GM12878 (cell line): ENCODE measurements around the gene TMEM91. TPM values are rescaled to one million over a fixed set of nuclear protein-coding genes. Genes with fewer than 3 reads are reported as not detected.

ENCODE experiments used
- ATAC-seq: fragments of 200-7000 bp; cut with Tn5 transposase; 3 replicates; pipeline ENCODE4 v1.9.1; 2020; ENCODE audit warnings: mild to moderate bottlenecking, moderate library complexity
- BruUV-seq: library from RNA; stranded (reverse); fragments of 400-500 nt; replicated peaks from 2 replicates; lab custom pipeline; 2021; lab: Mats Ljungman, UMichigan
- CTCF ChIA-PET: fragments of 300-600 bp; sonication (Branson Sonifier 250); formaldehyde crosslinking; extraction: SDS; loops from one replicate; lab custom pipeline; 2021; ENCODE audit warnings: inconsistent platforms; lab: Yijun Ruan, JAX
- POLR2A ChIA-PET: fragments of 350-600 bp; formaldehyde crosslinking; extraction: SDS; loops from one replicate; lab custom pipeline; 2021; ENCODE audit warnings: inconsistent platforms; lab: Charles Lee
- RAD21 ChIA-PET: fragments of 300-600 bp; sonication (Branson Sonifier 250); formaldehyde crosslinking; loops from one replicate; lab custom pipeline; 2023; ENCODE audit warnings: antibody characterized with exemption; ENCODE audit not compliant: unreplicated experiment; lab: Charles Lee
- SMC1A ChIA-PET: fragments of 300-600 bp; sonication (Branson Sonifier 250); formaldehyde crosslinking; loops from one replicate; lab custom pipeline; 2023; ENCODE audit not compliant: unreplicated experiment, uncharacterized antibody; lab: Charles Lee
- DNase-seq: peaks from one replicate; pipeline ENCODE4 v3.0.0-alpha.2; 2011; ENCODE audit warnings: low read depth, low spot score
- FAIRE-seq: peaks from 3 replicates; lab custom pipeline; 2011; peaks lifted over from hg19 to GRCh38; lab: Jason Lieb, UNC
- H2AFZ ChIP-seq: 2 replicates; pipeline ENCODE4 v1.6.0; 2011; ENCODE audit warnings: low read depth, low read length, control low read depth; ENCODE audit not compliant: control insufficient read depth
- H3K27ac ChIP-seq: 2 replicates; pipeline ENCODE4 v1.5.1; 2011; ENCODE audit warnings: control low read depth; ENCODE audit not compliant: control insufficient read depth, insufficient read depth
- H3K27me3 ChIP-seq, 2 experiments: replicated peaks in 1 of 2; 2 replicates each; pipeline versions ENCODE4 v1.6.0 to v1.6.1; 2011; ENCODE audit warnings: low read length in 1 of 2; ENCODE audit not compliant: control insufficient read depth in 2 of 2, insufficient read depth in 2 of 2
- H3K36me3 ChIP-seq, 2 experiments: 2 replicates each; pipeline ENCODE4 v1.5.1; 2011; ENCODE audit warnings: low read length in 1 of 2; ENCODE audit not compliant: control insufficient read depth in 2 of 2, insufficient read depth in 2 of 2
- H3K4me1 ChIP-seq: 2 replicates; pipeline ENCODE4 v1.6.1; 2011; ENCODE audit warnings: mild to moderate bottlenecking, low read length, moderate library complexity, mixed read lengths; ENCODE audit not compliant: control insufficient read depth, insufficient read depth
- H3K4me2 ChIP-seq: 2 replicates; pipeline ENCODE4 v1.6.0; 2011; ENCODE audit warnings: control low read depth; ENCODE audit not compliant: control insufficient read depth, insufficient read depth
- H3K4me3 ChIP-seq: fragments of 200-600 bp; sonication (generic); 2 replicates; pipeline ENCODE4 v1.5.1; 2016
- H3K79me2 ChIP-seq: 2 replicates; pipeline ENCODE4 v1.6.0; 2011; ENCODE audit warnings: low read length; ENCODE audit not compliant: control insufficient read depth, insufficient read depth
- H3K9ac ChIP-seq: 2 replicates; pipeline ENCODE4 v1.8.0; 2011; ENCODE audit warnings: low read length, control low read depth, mixed read lengths; ENCODE audit not compliant: control insufficient read depth, insufficient read depth
- H3K9me3 ChIP-seq: replicated peaks from 3 replicates; pipeline ENCODE4 v1.5.1; 2011; ENCODE audit warnings: mild to moderate bottlenecking, low read length; ENCODE audit not compliant: control insufficient read depth, insufficient read depth
- H4K20me1 ChIP-seq: 2 replicates; pipeline ENCODE4 v1.6.0; 2011; ENCODE audit not compliant: control insufficient read depth, insufficient read depth
- ELK1 ChIP-seq: IDR thresholded peaks from 2 replicates; pipeline ENCODE4 v1.6.1; 2012; ENCODE audit warnings: low read depth, low read length, improper control_type of control experiment
- ETV6 ChIP-seq, 2 experiments: fragments of 450-650 bp in 1 of 2; IDR thresholded peaks in 1 of 2; conservative IDR thresholded peaks in 1 of 2; 2 replicates each; pipeline ENCODE4 v1.6.1; 2014; ENCODE audit warnings: antibody characterized with exemption in 1 of 2, borderline replicate concordance in 1 of 2, low read depth in 1 of 2, mild to moderate bottlenecking in 1 of 2, moderate library complexity in 1 of 2
- GATAD2B ChIP-seq: fragments of 450-650 bp; conservative IDR thresholded peaks from 2 replicates; pipeline ENCODE4 v1.6.1; 2017; ENCODE audit warnings: low read depth, mild to moderate bottlenecking, moderate library complexity
- NFXL1 ChIP-seq: fragments of 450-650 bp; IDR thresholded peaks from 2 replicates; pipeline ENCODE4 v1.6.1; 2017; ENCODE audit warnings: antibody characterized with exemption, mild to moderate bottlenecking, borderline replicate concordance
- NRF1 ChIP-seq: conservative IDR thresholded peaks from 2 replicates; pipeline ENCODE4 v1.6.1; 2011; ENCODE audit warnings: mild to moderate bottlenecking, low read depth, low read length, improper control_type of control experiment
- PAX8 ChIP-seq: fragments of 450-650 bp; IDR thresholded peaks from 2 replicates; pipeline ENCODE4 v1.6.1; 2017; ENCODE audit warnings: mild to moderate bottlenecking, moderate library complexity
- SMC3 ChIP-seq: IDR thresholded peaks from 2 replicates; pipeline ENCODE4 v1.6.1; 2011; ENCODE audit warnings: low read length, improper control_type of control experiment, borderline replicate concordance
- USF2 ChIP-seq: IDR thresholded peaks from 2 replicates; pipeline ENCODE4 v1.6.1; 2011; ENCODE audit warnings: low read depth, low read length, improper control_type of control experiment, borderline replicate concordance
- ZBTB40 ChIP-seq: fragments of 450-650 bp; IDR thresholded peaks from 2 replicates; pipeline ENCODE4 v1.6.1; 2016; ENCODE audit warnings: mild to moderate bottlenecking, moderate library complexity, borderline replicate concordance
- ZZZ3 ChIP-seq: IDR thresholded peaks from 2 replicates; pipeline ENCODE4 v1.6.1; 2011; ENCODE audit warnings: low read depth; ENCODE audit not compliant: control insufficient read depth, insufficient read length
- WGBS: methylation state at CpG from one replicate; pipeline ENCODE4 v1.1.6; 2016; ENCODE audit warnings: low lambda C conversion rate; ENCODE audit not compliant: insufficient replicate concordance, insufficient coverage; ENCODE audit errors: missing lambda C conversion rate; 5-methylcytosine and 5-hydroxymethylcytosine counted together
- in situ Hi-C: fragments of 300-500 bp; cut with MboI; formaldehyde crosslinking; loops from 9 replicates; pipeline ENCODE4 v1.14.3; 2018; ENCODE audit warnings: mixed read lengths
- intact Hi-C: fragments of 100-400 bp; cut with micrococcal nuclease; formaldehyde crosslinking; loops from one replicate; pipeline ENCODE4 v1.14.2; 2022; ENCODE audit not compliant: unreplicated experiment
- polyA plus RNA-seq, 11 experiments: library from polyadenylated mRNA; depleted of rRNA in 4 of 11; unstranded in 6 of 11; stranded (reverse) in 5 of 11; fragments of >200 nt; fragmentation: Nextera tagmentation in 4 of 11; fragmentation: Illumina TruSeq in 1 of 11; extraction: Ambion mirVana in 4 of 11; extraction: Trizol in 1 of 11; gene quantifications; 1 replicate in 1 of 11; 2 replicates in 10 of 11; pipeline versions ENCODE4 v1.2.1 to v1.2.3, GENCODE V29; 2011 to 2016; ENCODE audit warnings: inconsistent platforms in 2 of 11, missing spikeins in 2 of 11, low read depth in 1 of 11
- total RNA-seq, 4 experiments: library from RNA; depleted of rRNA in 3 of 4; stranded (reverse); fragments of >200 nt in 3 of 4; fragmentation: Illumina TruSeq in 1 of 4; extraction: Trizol in 1 of 4; gene quantifications; 2 replicates each; pipeline versions ENCODE4 v1.2.1 to v1.2.3, GENCODE V29; 2013 to 2021
- TF ChIP-seq, protein P1 (sequence below): fragments of 450-650 bp; IDR thresholded peaks from 2 replicates; pipeline ENCODE4 v1.6.1; 2017; ENCODE audit warnings: low read depth, mild to moderate bottlenecking, moderate library complexity
- TF ChIP-seq, protein P2 (sequence below): fragments of 450-650 bp; IDR thresholded peaks from 2 replicates; pipeline ENCODE4 v1.6.1; 2017; ENCODE audit warnings: borderline replicate concordance

TMEM91 gene
- total and polyA plus RNA-seq, 10 of the 15 experiments (the other 5 are each of a cell fraction or from before 2014, with no cell fraction given), result 1.5 to 5.5 (median 2.7) TPM

GRCh38 chr19:41398050-41398418 is 21.7 kb downstream of the TMEM91 start:
- Histone ChIP-seq H3K4me1 (peaks cover 19% of the 10 kb centered on the region), H3K4me2 (peak overlapping the region; percentile 89; the same call in 1 of the 2 replicates), H3K9ac (peak overlapping the region; percentile 99), H3K4me3 (peak overlapping the region; percentile 79), H2AFZ (peak overlapping the region; percentile 91), H4K20me1 (no peaks in the 10 kb centered on the region), H3K27ac (peak overlapping the region; percentile 99), H3K36me3 (peaks cover 0 to 2% of the 10 kb centered on the region in 2 experiments; a peak in 1 of 4 replicates), H3K9me3 (no peaks in the 10 kb centered on the region), H3K27me3 (no peaks in the 10 kb centered on the region), H3K79me2 (peaks cover 54% of the 10 kb centered on the region)
- FAIRE-seq (no peak), DNase-seq (no peak), ATAC-seq (no peak)
- TF ChIP-seq ZBTB40, result no peak
- TF ChIP-seq, protein P1, sequence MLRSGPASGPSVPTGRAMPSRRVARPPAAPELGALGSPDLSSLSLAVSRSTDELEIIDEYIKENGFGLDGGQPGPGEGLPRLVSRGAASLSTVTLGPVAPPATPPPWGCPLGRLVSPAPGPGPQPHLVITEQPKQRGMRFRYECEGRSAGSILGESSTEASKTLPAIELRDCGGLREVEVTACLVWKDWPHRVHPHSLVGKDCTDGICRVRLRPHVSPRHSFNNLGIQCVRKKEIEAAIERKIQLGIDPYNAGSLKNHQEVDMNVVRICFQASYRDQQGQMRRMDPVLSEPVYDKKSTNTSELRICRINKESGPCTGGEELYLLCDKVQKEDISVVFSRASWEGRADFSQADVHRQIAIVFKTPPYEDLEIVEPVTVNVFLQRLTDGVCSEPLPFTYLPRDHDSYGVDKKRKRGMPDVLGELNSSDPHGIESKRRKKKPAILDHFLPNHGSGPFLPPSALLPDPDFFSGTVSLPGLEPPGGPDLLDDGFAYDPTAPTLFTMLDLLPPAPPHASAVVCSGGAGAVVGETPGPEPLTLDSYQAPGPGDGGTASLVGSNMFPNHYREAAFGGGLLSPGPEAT, result no peak
- no peak for TF ChIP-seq USF2
- TF ChIP-seq, protein P2, sequence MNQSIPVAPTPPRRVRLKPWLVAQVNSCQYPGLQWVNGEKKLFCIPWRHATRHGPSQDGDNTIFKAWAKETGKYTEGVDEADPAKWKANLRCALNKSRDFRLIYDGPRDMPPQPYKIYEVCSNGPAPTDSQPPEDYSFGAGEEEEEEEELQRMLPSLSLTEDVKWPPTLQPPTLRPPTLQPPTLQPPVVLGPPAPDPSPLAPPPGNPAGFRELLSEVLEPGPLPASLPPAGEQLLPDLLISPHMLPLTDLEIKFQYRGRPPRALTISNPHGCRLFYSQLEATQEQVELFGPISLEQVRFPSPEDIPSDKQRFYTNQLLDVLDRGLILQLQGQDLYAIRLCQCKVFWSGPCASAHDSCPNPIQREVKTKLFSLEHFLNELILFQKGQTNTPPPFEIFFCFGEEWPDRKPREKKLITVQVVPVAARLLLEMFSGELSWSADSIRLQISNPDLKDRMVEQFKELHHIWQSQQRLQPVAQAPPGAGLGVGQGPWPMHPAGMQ, result no peak
- TF ChIP-seq NRF1, result no peak
- no peak for TF ChIP-seq NFXL1
- TF ChIP-seq SMC3, result no peak
- TF ChIP-seq GATAD2B, result no peak
- no peak for TF ChIP-seq ETV6 (conservative IDR thresholded peaks at IDR 0.05 in 1 of 2, IDR thresholded peaks at IDR 0.05 in 1 of 2; ENCODE audit: borderline replicate concordance in 1 of 2, low read depth in 1 of 2)
- TF ChIP-seq ELK1, result no peak
- TF ChIP-seq ZZZ3, result no peak
- TF ChIP-seq PAX8, result no peak
- CTCF ChIA-PET, result interaction anchor here (1.4 kb wide), 1 partner anchor 42 kb away, joined by 3 read pairs; no protein-coding TSS in a partner anchor
- BruUV-seq, result no TSS peak
- in situ Hi-C loops, result no loop called here
- intact Hi-C loops, result loop anchor here (5.0 kb wide), 1 partner anchor 136 kb away; the partner anchor contains the start of gene HNRNPUL1
- SMC1A ChIA-PET, result interaction anchor here (1.3 kb wide), 1 partner anchor 10 kb away, joined by 5 read pairs; no protein-coding TSS in a partner anchor
- RAD21 ChIA-PET, result no interaction called here
- POLR2A ChIA-PET, result interaction anchor here (0.8 to 1.4 kb wide), 3 partner anchors 11 to 41 kb away, joined by 3 to 6 read pairs (median 3); partner anchors contain the start of gene B9D2
- 1% methylated on average over 5 of the region's 5 CpGs for WGBS
